HepG2 (cell line): Measurements from ENCODE around the gene HHLA2. TPM values are rescaled to one million over a fixed set of nuclear protein-coding genes. Genes with fewer than 3 reads are reported as not detected.
A peak's percentile ranks its signal among the peaks of the same experiment; 100 is the strongest.

Experiments
- CENPT ChIP-seq: sonication (generic); formaldehyde crosslinking; IDR thresholded peaks from 2 replicates; pipeline ENCODE4 v1.8.0; 2022; ENCODE audit warnings: low read depth, mild to moderate bottlenecking, moderate library complexity, missing genetic modification reagents
- CENPX ChIP-seq: sonication (generic); formaldehyde crosslinking; IDR thresholded peaks from 2 replicates; pipeline ENCODE4 v1.9.0; 2021; ENCODE audit warnings: mild to moderate bottlenecking, missing genetic modification reagents, moderate library complexity
- FOXP1 ChIP-seq, 2 experiments: fragments of 450-650 bp in 1 of 2; IDR thresholded peaks; 2 replicates each; pipeline ENCODE4 v1.6.1; 2017 to 2018; ENCODE audit warnings: antibody characterized with exemption in 1 of 2
- GATAD1 ChIP-seq: IDR thresholded peaks from 2 replicates; pipeline ENCODE4 v1.6.1; 2016; ENCODE audit warnings: missing genetic modification reagents, missing compliant biosample characterization
- HNRNPUL1 ChIP-seq: fragments of 200-400 bp; formaldehyde crosslinking; IDR thresholded peaks from 2 replicates; pipeline ENCODE4 v1.6.1; 2017; ENCODE audit warnings: low read depth, mild to moderate bottlenecking, low read length, moderate library complexity
- IRX3 ChIP-seq: sonication (generic); formaldehyde crosslinking; IDR thresholded peaks from 2 replicates; pipeline ENCODE4 v1.8.1; 2023; ENCODE audit warnings: mild to moderate bottlenecking, low read depth, missing genetic modification reagents, borderline replicate concordance
- KAT7 ChIP-seq: IDR thresholded peaks from 2 replicates; pipeline ENCODE4 v1.6.1; 2018; ENCODE audit warnings: borderline replicate concordance, missing compliant biosample characterization
- MIXL1 ChIP-seq: IDR thresholded peaks from 2 replicates; pipeline ENCODE4 v1.6.1; 2016
- MXD4 ChIP-seq: IDR thresholded peaks from 2 replicates; pipeline ENCODE4 v1.6.1; 2016; ENCODE audit warnings: mild to moderate bottlenecking, missing biosample characterization, missing genetic modification reagents
- NR2C2 ChIP-seq: sonication (generic); formaldehyde crosslinking; IDR thresholded peaks from 2 replicates; pipeline ENCODE4 v1.4.0; 2020; ENCODE audit warnings: missing genetic modification reagents, mild to moderate bottlenecking, moderate library complexity, borderline replicate concordance
- SOX5 ChIP-seq: IDR thresholded peaks from 2 replicates; pipeline ENCODE4 v1.6.1; 2016; ENCODE audit warnings: borderline replicate concordance
- SPEN ChIP-seq: sonication (generic); formaldehyde crosslinking; IDR thresholded peaks from 2 replicates; pipeline ENCODE4 v1.5.1; 2020; ENCODE audit warnings: low read depth, mild to moderate bottlenecking, missing genetic modification reagents
- STAG1 ChIP-seq: sonication (generic); formaldehyde crosslinking; IDR thresholded peaks from 2 replicates; pipeline ENCODE4 v1.4.0; 2020; ENCODE audit warnings: missing genetic modification reagents
- THAP11 ChIP-seq: IDR thresholded peaks from 2 replicates; pipeline ENCODE4 v1.6.1; 2016; ENCODE audit warnings: missing biosample characterization, missing genetic modification reagents
- ZBTB37 ChIP-seq: sonication (generic); formaldehyde crosslinking; IDR thresholded peaks from 2 replicates; pipeline ENCODE4 v1.4.0; 2020; ENCODE audit warnings: mild to moderate bottlenecking, missing genetic modification reagents
- ZMAT3 ChIP-seq: sonication (generic); formaldehyde crosslinking; conservative IDR thresholded peaks from 2 replicates; pipeline ENCODE4 v1.7.0; 2021; ENCODE audit warnings: missing genetic modification reagents
- ZNF121 ChIP-seq: sonication (generic); formaldehyde crosslinking; IDR thresholded peaks from 2 replicates; pipeline ENCODE4 v1.5.0; 2020; ENCODE audit warnings: mild to moderate bottlenecking, missing genetic modification reagents
- ZNF644 ChIP-seq: IDR thresholded peaks from 2 replicates; pipeline ENCODE4 v1.6.1; 2016; ENCODE audit warnings: low read depth
- polyA plus RNA-seq, 8 experiments: library from polyadenylated mRNA; depleted of rRNA in 3 of 8; stranded (reverse) in 7 of 8; unstranded in 1 of 8; fragments of >200 nt; fragmentation: Illumina TruSeq in 4 of 8; extraction: Trizol in 4 of 8; gene quantifications; 2 replicates each; pipeline versions ENCODE4 v1.2.1 to v1.2.3, GENCODE V29; 2011 to 2016; ENCODE audit warnings: low read depth in 4 of 8, missing spikeins in 1 of 8, mixed read lengths in 1 of 8; ENCODE audit not compliant: insufficient read depth in 1 of 8
- total RNA-seq, 5 experiments: library from RNA; depleted of rRNA; stranded (reverse); fragments of >200 nt; fragmentation: Illumina TruSeq; extraction: Trizol; gene quantifications; 2 replicates each; pipeline ENCODE4 v1.2.3, GENCODE V29; 2016; ENCODE audit warnings: low read depth in 1 of 5
- TF ChIP-seq, protein P1 (sequence below): IDR thresholded peaks from 2 replicates; pipeline ENCODE4 v1.6.1; 2016; ENCODE audit warnings: low read depth

The HHLA2 gene
- total and polyA plus RNA-seq, 2 of the 13 experiments (the other 11 are each of a cell fraction or from before 2014, with no cell fraction given): not detected

GRCh38 chr3:108406661-108407206 is 110.4 kb downstream of the HHLA2 start (continued):
- TF ChIP-seq NR2C2 (CRISPR knock-in tag) (0 out of 2 replicates have a peak, but pooled peaks have one; percentile 24), HNRNPUL1 (no peak), STAG1 (CRISPR knock-in tag) (peak; percentile 83), ZNF121 (CRISPR knock-in tag) (no peak), CENPX (no peak), GATAD1 (CRISPR knock-in tag) (peak; percentile 22; the same call in 1 of the 2 replicates), ZNF644 (CRISPR knock-in tag) (0 out of 2 replicates have a peak, but pooled peaks have one; percentile 44), CENPT (no peak), KAT7 (CRISPR knock-in tag) (no peak), MIXL1 (no peak), SOX5 (CRISPR knock-in tag) (0 out of 2 replicates have a peak, but pooled peaks have one; percentile 25), IRX3 (no peak), THAP11 (CRISPR knock-in tag) (no peak), FOXP1 (IDR thresholded peaks at IDR 0.05) (no peak), FOXP1 (CRISPR knock-in tag; IDR thresholded peaks at IDR 0.05) (no peak), MXD4 (0 out of 2 replicates have a peak, but pooled peaks have one; percentile 31), ZBTB37 (CRISPR knock-in tag) (no peak), ZMAT3 (no peak), SPEN (CRISPR knock-in tag) (no peak)
- TF ChIP-seq, protein P1, sequence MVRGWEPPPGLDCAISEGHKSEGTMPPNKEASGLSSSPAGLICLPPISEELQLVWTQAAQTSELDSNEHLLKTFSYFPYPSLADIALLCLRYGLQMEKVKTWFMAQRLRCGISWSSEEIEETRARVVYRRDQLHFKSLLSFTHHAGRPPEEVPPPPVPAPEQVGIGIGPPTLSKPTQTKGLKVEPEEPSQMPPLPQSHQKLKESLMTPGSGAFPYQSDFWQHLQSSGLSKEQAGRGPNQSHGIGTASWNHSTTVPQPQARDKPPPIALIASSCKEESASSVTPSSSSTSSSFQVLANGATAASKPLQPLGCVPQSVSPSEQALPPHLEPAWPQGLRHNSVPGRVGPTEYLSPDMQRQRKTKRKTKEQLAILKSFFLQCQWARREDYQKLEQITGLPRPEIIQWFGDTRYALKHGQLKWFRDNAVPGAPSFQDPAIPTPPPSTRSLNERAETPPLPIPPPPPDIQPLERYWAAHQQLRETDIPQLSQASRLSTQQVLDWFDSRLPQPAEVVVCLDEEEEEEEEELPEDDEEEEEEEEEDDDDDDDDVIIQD (CRISPR knock-in tag): 0 out of 2 replicates have a peak, but pooled peaks have one; percentile 32
